Measurements from ENCODE around the gene NR2E1. TPM values are rescaled to one million over a fixed set of nuclear protein-coding genes. Genes with fewer than 3 reads are reported as not detected.

NR2E1 gene
- total RNA-seq, 1 experiment from 2014 or later: 1.4 TPM

DNA sequence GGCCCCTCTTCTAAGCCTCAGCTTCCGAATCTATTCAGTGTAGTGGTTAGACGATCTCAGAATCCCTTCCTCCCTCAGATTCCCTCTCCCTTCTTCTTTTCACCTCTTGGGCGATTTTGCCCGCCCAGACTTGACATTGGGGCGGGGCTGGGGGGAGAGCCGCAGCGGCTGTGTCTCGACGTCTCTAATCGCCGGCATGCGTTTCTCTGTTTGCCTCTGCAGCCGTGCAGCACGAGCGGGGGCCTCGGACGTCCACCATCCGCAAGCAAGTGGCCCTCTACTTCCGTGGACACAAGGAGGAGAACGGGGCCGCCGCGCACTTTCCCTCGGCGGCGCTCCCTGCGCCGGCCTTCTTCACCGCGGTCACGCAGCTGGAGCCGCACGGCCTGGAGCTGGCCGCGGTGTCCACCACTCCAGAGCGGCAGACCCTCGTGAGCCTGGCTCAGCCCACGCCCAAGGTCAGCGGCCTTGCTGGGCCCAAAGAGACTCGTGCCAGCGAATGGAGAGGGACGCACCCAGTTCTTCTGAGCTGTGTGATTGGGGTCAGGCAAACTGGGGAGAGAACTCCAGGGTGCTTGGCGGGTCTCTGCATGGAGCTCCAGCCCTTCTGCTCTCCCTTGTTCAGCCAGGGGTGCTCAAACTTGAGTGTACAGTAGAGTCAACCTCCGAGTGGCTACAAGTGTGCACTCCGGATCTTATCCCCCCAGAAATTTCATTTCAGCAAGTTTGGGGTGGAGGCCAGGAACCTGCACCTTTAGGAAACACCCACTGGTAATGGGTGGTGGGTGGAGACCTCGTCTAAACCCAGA, 10.7 kb downstream of the NR2E1 start:
- no peaks in the 10 kb centered on the region for H3K27me3 ChIP-seq (replicated peaks; ENCODE audit: control insufficient read depth, insufficient read depth, low read length)
- intact Hi-C loops (cut with micrococcal nuclease; ENCODE audit: unreplicated experiment): loop anchor here (10.0 kb wide), 1 partner anchor 318 kb away; no protein-coding TSS in a partner anchor
- CTCF ChIA-PET: interaction anchor here (0.6 to 1.2 kb wide), 3 partner anchors 16 to 315 kb away, joined by 3 read pairs; no protein-coding TSS in a partner anchor
- peak overlapping the region; percentile 37 for H3K4me3 ChIP-seq (ENCODE audit: low read depth, low read length)
- peak overlapping the region; percentile 72 for H3K4me3 Mint-ChIP-seq (ENCODE audit: unreplicated experiment)
- POLR2A ChIA-PET: no interaction called here
- no peaks in the 10 kb centered on the region for H3K9me3 ChIP-seq
- H3K4me1 Mint-ChIP-seq (ENCODE audit: low read depth, unreplicated experiment): no peaks in the 10 kb centered on the region
- H3K27ac Mint-ChIP-seq (ENCODE audit: unreplicated experiment): no peak overlapping the region
- H3K36me3 ChIP-seq (ENCODE audit: control insufficient read depth, insufficient read depth, low read length): no peaks in the 10 kb centered on the region
- H3K9me3 Mint-ChIP-seq (ENCODE audit: unreplicated experiment): no peaks in the 10 kb centered on the region
- H3K36me3 Mint-ChIP-seq (ENCODE audit: insufficient read depth, unreplicated experiment): no peaks in the 10 kb centered on the region
- BruUV-seq (replicated peaks): no TSS peak
- TF ChIP-seq, protein P1, sequence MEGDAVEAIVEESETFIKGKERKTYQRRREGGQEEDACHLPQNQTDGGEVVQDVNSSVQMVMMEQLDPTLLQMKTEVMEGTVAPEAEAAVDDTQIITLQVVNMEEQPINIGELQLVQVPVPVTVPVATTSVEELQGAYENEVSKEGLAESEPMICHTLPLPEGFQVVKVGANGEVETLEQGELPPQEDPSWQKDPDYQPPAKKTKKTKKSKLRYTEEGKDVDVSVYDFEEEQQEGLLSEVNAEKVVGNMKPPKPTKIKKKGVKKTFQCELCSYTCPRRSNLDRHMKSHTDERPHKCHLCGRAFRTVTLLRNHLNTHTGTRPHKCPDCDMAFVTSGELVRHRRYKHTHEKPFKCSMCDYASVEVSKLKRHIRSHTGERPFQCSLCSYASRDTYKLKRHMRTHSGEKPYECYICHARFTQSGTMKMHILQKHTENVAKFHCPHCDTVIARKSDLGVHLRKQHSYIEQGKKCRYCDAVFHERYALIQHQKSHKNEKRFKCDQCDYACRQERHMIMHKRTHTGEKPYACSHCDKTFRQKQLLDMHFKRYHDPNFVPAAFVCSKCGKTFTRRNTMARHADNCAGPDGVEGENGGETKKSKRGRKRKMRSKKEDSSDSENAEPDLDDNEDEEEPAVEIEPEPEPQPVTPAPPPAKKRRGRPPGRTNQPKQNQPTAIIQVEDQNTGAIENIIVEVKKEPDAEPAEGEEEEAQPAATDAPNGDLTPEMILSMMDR (IDR thresholded peaks at IDR 0.05; ENCODE audit: insufficient read depth in 1 of 2, low read depth in 1 of 2, low read length in 1 of 2, severe bottlenecking in 1 of 2, unreplicated experiment in 1 of 2): no peak
- H3K27me3 Mint-ChIP-seq (ENCODE audit: insufficient read depth, unreplicated experiment): no peaks in the 10 kb centered on the region
- H3K4me1 ChIP-seq: no peaks in the 10 kb centered on the region
- DNase-seq: no peak

DNA sequence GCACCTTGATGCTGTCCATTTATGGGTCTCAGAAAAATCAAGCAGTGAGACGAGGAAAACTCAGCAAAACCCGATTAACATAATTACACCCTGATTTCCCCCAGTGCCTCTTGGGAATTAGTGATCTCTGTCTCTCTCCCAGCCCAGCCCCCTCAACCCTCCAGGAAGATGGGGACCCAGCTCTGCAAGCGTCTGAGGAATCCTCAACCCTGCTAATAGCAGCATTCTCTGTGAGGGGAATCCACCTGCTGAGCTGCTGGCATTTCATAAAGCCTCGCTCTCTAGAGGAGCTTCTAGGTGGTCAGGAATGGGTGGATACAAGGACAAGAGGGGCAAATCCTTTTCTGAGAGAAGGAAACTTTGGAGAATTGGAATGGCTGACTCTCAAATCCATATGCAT, 13.9 kb downstream of the NR2E1 start:
- Histone ChIP-seq H3K9me3 (no peaks in the 10 kb centered on the region), H3K27me3 (replicated peaks; ENCODE audit: control insufficient read depth, insufficient read depth, low read length) (no peaks in the 10 kb centered on the region), H3K4me1 (no peaks in the 10 kb centered on the region), H3K4me3 (ENCODE audit: low read depth, low read length) (no peak overlapping the region), H3K36me3 (ENCODE audit: control insufficient read depth, insufficient read depth, low read length) (no peaks in the 10 kb centered on the region)
- TF ChIP-seq, protein P1 (IDR thresholded peaks at IDR 0.05; ENCODE audit: insufficient read depth in 1 of 2, low read depth in 1 of 2, low read length in 1 of 2, severe bottlenecking in 1 of 2, unreplicated experiment in 1 of 2): no peak
- intact Hi-C loops (cut with micrococcal nuclease; ENCODE audit: unreplicated experiment): loop anchor here (10.0 kb wide), 1 partner anchor 315 kb away; no protein-coding TSS in a partner anchor
- CTCF ChIA-PET: no interaction called here
- Mint-ChIP-seq H3K9me3 (ENCODE audit: unreplicated experiment) (no peaks in the 10 kb centered on the region), H3K4me1 (ENCODE audit: low read depth, unreplicated experiment) (no peaks in the 10 kb centered on the region), H3K27me3 (ENCODE audit: insufficient read depth, unreplicated experiment) (no peaks in the 10 kb centered on the region), H3K27ac (ENCODE audit: unreplicated experiment) (no peak overlapping the region), H3K36me3 (ENCODE audit: insufficient read depth, unreplicated experiment) (no peaks in the 10 kb centered on the region), H3K4me3 (ENCODE audit: unreplicated experiment) (no peak overlapping the region)
- no TSS peak for BruUV-seq (replicated peaks)
- POLR2A ChIA-PET: no interaction called here
- DNase-seq: no peak

DNA sequence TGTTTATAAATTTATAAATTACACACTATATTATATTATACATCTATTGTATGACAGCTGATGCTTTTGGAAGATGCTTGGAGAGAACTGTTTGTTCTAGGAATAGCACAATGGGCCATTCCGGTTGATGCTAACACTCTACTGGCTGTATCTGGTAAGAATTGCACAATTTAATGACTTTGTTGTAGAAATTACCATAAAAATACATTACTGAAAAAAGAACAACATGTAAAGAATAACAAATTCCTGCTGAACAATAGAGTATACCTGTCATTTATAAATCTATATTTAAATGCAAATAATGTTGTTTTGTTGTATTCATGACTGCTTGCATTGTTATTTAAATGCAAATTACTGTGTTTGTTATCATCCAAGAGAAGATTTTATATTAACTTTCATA, 14.4 kb downstream of the NR2E1 start:
- Histone ChIP-seq H3K4me1 (no peaks in the 10 kb centered on the region), H3K27me3 (replicated peaks; ENCODE audit: control insufficient read depth, insufficient read depth, low read length) (no peaks in the 10 kb centered on the region), H3K9me3 (no peaks in the 10 kb centered on the region), H3K36me3 (ENCODE audit: control insufficient read depth, insufficient read depth, low read length) (no peaks in the 10 kb centered on the region), H3K4me3 (ENCODE audit: low read depth, low read length) (no peak overlapping the region)
- Mint-ChIP-seq H3K27me3 (ENCODE audit: insufficient read depth, unreplicated experiment) (no peaks in the 10 kb centered on the region), H3K9me3 (ENCODE audit: unreplicated experiment) (no peaks in the 10 kb centered on the region), H3K4me3 (ENCODE audit: unreplicated experiment) (no peak overlapping the region), H3K36me3 (ENCODE audit: insufficient read depth, unreplicated experiment) (no peaks in the 10 kb centered on the region), H3K27ac (ENCODE audit: unreplicated experiment) (no peak overlapping the region), H3K4me1 (ENCODE audit: low read depth, unreplicated experiment) (no peaks in the 10 kb centered on the region)
- BruUV-seq (replicated peaks): no TSS peak
- intact Hi-C loops (cut with micrococcal nuclease; ENCODE audit: unreplicated experiment): no loop called here
- TF ChIP-seq, protein P1 (IDR thresholded peaks at IDR 0.05; ENCODE audit: insufficient read depth in 1 of 2, low read depth in 1 of 2, low read length in 1 of 2, severe bottlenecking in 1 of 2, unreplicated experiment in 1 of 2): no peak
- POLR2A ChIA-PET: no interaction called here
- CTCF ChIA-PET: no interaction called here
- DNase-seq: no peak

Measured in Caco-2 (cell line).